Astrocyte (in vitro differentiated cells and primary cell): Measurements from ENCODE around the gene TMEM14C. TPM values are rescaled to one million over a fixed set of nuclear protein-coding genes. Genes with fewer than 3 reads are reported as not detected.

ENCODE experiments used
- DNase-seq: peaks from one replicate; pipeline ENCODE4 v3.0.0-alpha.2; 2010; ENCODE audit warnings: low read depth
- FAIRE-seq: peaks from 2 replicates; lab custom pipeline; 2011; peaks lifted over from hg19 to GRCh38; lab: Jason Lieb, UNC
- H2AFZ ChIP-seq: 2 replicates; pipeline ENCODE4 v1.6.0; 2012; ENCODE audit warnings: low read depth, low read length, inconsistent platforms
- H3K27ac ChIP-seq: 2 replicates; pipeline ENCODE4 v1.5.1; 2011; ENCODE audit warnings: low read depth, low read length, inconsistent platforms
- H3K27me3 ChIP-seq: 2 replicates; pipeline ENCODE4 v1.6.0; 2011; ENCODE audit warnings: low read length, inconsistent platforms; ENCODE audit not compliant: insufficient read depth
- H3K36me3 ChIP-seq: 2 replicates; pipeline ENCODE4 v1.5.1; 2011; ENCODE audit warnings: low read length, inconsistent platforms; ENCODE audit not compliant: insufficient read depth
- H3K4me1 ChIP-seq: 2 replicates; pipeline ENCODE4 v1.5.1; 2011; ENCODE audit warnings: low read length, inconsistent platforms; ENCODE audit not compliant: insufficient read depth
- H3K4me2 ChIP-seq: 2 replicates; pipeline ENCODE4 v1.6.0; 2012; ENCODE audit warnings: low read length, inconsistent platforms
- H3K4me3 ChIP-seq: 2 replicates; pipeline ENCODE4 v1.5.1; 2011; ENCODE audit warnings: low read depth, mild to moderate bottlenecking, low read length, inconsistent platforms; ENCODE audit not compliant: insufficient read depth
- H3K79me2 ChIP-seq: 2 replicates; pipeline ENCODE4 v1.6.0; 2012; ENCODE audit warnings: mild to moderate bottlenecking, low read length, inconsistent platforms; ENCODE audit not compliant: insufficient read depth
- H3K9ac ChIP-seq: 2 replicates; pipeline ENCODE4 v1.6.0; 2012; ENCODE audit warnings: mild to moderate bottlenecking, low read length, inconsistent platforms
- H3K9me3 ChIP-seq: 2 replicates; pipeline ENCODE4 v1.5.1; 2012; ENCODE audit warnings: low read depth, mild to moderate bottlenecking, low read length, inconsistent platforms; ENCODE audit not compliant: insufficient read depth
- H4K20me1 ChIP-seq: 2 replicates; pipeline ENCODE4 v1.6.0; 2012; ENCODE audit warnings: low read length, inconsistent platforms; ENCODE audit not compliant: insufficient read depth
- H3K27ac Mint-ChIP-seq: one replicate; pipeline ENCODE4 v1.8.0; 2021; ENCODE audit warnings: mild to moderate bottlenecking, mixed read lengths; ENCODE audit not compliant: unreplicated experiment
- H3K27me3 Mint-ChIP-seq: one replicate; pipeline ENCODE4 v1.8.0; 2021; ENCODE audit warnings: low read depth, mixed read lengths; ENCODE audit not compliant: unreplicated experiment
- H3K36me3 Mint-ChIP-seq: one replicate; pipeline ENCODE4 v1.8.0; 2021; ENCODE audit warnings: low read depth, mixed read lengths; ENCODE audit not compliant: unreplicated experiment
- H3K4me1 Mint-ChIP-seq: one replicate; pipeline ENCODE4 v1.8.0; 2021; ENCODE audit warnings: low read depth, mixed read lengths; ENCODE audit not compliant: unreplicated experiment
- H3K4me3 Mint-ChIP-seq: one replicate; pipeline ENCODE4 v1.8.0; 2021; ENCODE audit warnings: mild to moderate bottlenecking, moderate library complexity, mixed read lengths; ENCODE audit not compliant: unreplicated experiment
- H3K9me3 Mint-ChIP-seq: one replicate; pipeline ENCODE4 v1.8.0; 2021; ENCODE audit warnings: mild to moderate bottlenecking, mixed read lengths; ENCODE audit not compliant: unreplicated experiment
- CTCF ChIP-seq: IDR thresholded peaks from 2 replicates; pipeline ENCODE4 v1.5.1; 2011; ENCODE audit warnings: low read depth, mild to moderate bottlenecking, inconsistent platforms, low read length, moderate library complexity; ENCODE audit not compliant: insufficient read depth
- EZH2 ChIP-seq: IDR thresholded peaks from 2 replicates; pipeline ENCODE4 v1.6.1; 2012; ENCODE audit warnings: mild to moderate bottlenecking, low read length, inconsistent platforms; ENCODE audit not compliant: insufficient read depth
- total RNA-seq: library from RNA; stranded (reverse); gene quantifications from 2 replicates; pipeline ENCODE4 v1.2.1, GENCODE V29; 2021

The TMEM14C gene
- total RNA-seq, 1 donor from 2014 or later, result 134 TPM

GRCh38 chr6:10696655-10697054 is 26.2 kb upstream of the TMEM14C start:
- peaks cover 74% of the 10 kb centered on the region for H3K79me2 ChIP-seq
- H2AFZ ChIP-seq, result no peak overlapping the region
- peaks cover 4% of the 10 kb centered on the region for H4K20me1 ChIP-seq
- H3K27me3 ChIP-seq, result no peaks in the 10 kb centered on the region
- no peaks in the 10 kb centered on the region for H3K9me3 ChIP-seq
- peak overlapping the region; percentile 97 for H3K4me3 Mint-ChIP-seq
- no peaks in the 10 kb centered on the region for H3K9me3 Mint-ChIP-seq
- peak overlapping the region; percentile 72 for H3K27ac Mint-ChIP-seq
- H3K4me1 Mint-ChIP-seq, result peaks cover 9% of the 10 kb centered on the region
- no peaks in the 10 kb centered on the region for H3K27me3 Mint-ChIP-seq
- FAIRE-seq (no peak), DNase-seq (no peak)
- peak overlapping the region; percentile 95 for H3K9ac ChIP-seq
- peaks cover 16% of the 10 kb centered on the region for H3K4me1 ChIP-seq
- TF ChIP-seq CTCF (no peak), EZH2 (no peak)
- peak overlapping the region; percentile 92 for H3K4me2 ChIP-seq
- no peak overlapping the region for H3K4me3 ChIP-seq
- H3K27ac ChIP-seq, result no peak overlapping the region
- no peaks in the 10 kb centered on the region for H3K36me3 Mint-ChIP-seq
- peaks cover 21% of the 10 kb centered on the region for H3K36me3 ChIP-seq

- DNase-seq (no peak), FAIRE-seq (no peak)
- Histone ChIP-seq H3K4me3 (no peak overlapping the region), H3K9ac (no peak overlapping the region), H3K27me3 (no peaks in the 10 kb centered on the region), H3K36me3 (peaks cover 5% of the 10 kb centered on the region), H3K9me3 (no peaks in the 10 kb centered on the region), H3K79me2 (no peaks in the 10 kb centered on the region), H3K4me1 (no peaks in the 10 kb centered on the region), H4K20me1 (no peaks in the 10 kb centered on the region), H3K4me2 (no peak overlapping the region), H3K27ac (no peak overlapping the region), H2AFZ (no peak overlapping the region)
- TF ChIP-seq EZH2, result no peak
- no peak for TF ChIP-seq CTCF
- Mint-ChIP-seq H3K4me1 (no peaks in the 10 kb centered on the region), H3K9me3 (peaks cover 5% of the 10 kb centered on the region), H3K36me3 (peaks cover 5% of the 10 kb centered on the region), H3K4me3 (no peak overlapping the region), H3K27me3 (no peaks in the 10 kb centered on the region), H3K27ac (no peak overlapping the region)
Measured at GRCh38 chr6:10713962-10714361, 8.9 kb upstream of the TMEM14C start.

GRCh38 chr6:10719296-10719963 is 3.4 kb upstream of the TMEM14C start:
- FAIRE-seq (no peak), DNase-seq (no peak)
- H2AFZ ChIP-seq, result no peak overlapping the region
- H3K4me2 ChIP-seq, result peak overlapping the region; percentile 67
- peaks cover 15% of the 10 kb centered on the region for H3K4me1 ChIP-seq
- TF ChIP-seq EZH2 (no peak), CTCF (no peak)
- peaks cover 17% of the 10 kb centered on the region for H3K4me1 Mint-ChIP-seq
- H3K4me3 Mint-ChIP-seq, result no peak overlapping the region
- H3K79me2 ChIP-seq, result peaks cover 13% of the 10 kb centered on the region
- H3K9me3 Mint-ChIP-seq, result peaks cover 8% of the 10 kb centered on the region
- H3K27me3 ChIP-seq, result no peaks in the 10 kb centered on the region
- no peaks in the 10 kb centered on the region for H3K9me3 ChIP-seq
- no peak overlapping the region for H3K4me3 ChIP-seq
- H3K36me3 ChIP-seq, result no peaks in the 10 kb centered on the region
- H3K9ac ChIP-seq, result no peak overlapping the region
- no peak overlapping the region for H3K27ac ChIP-seq
- no peaks in the 10 kb centered on the region for H3K27me3 Mint-ChIP-seq
- H3K36me3 Mint-ChIP-seq, result peaks cover 9% of the 10 kb centered on the region
- no peak overlapping the region for H3K27ac Mint-ChIP-seq
- peaks cover 3% of the 10 kb centered on the region for H4K20me1 ChIP-seq
